Heart left ventricle (tissue), 16 donors: ENCODE results near the gene OR1E2. TPM values are rescaled to one million over a fixed set of nuclear protein-coding genes. Genes with fewer than 3 reads are reported as not detected.
"Not testable (repeated sequence)": the region's sequence is repeated elsewhere in the genome, so short reads cannot be mapped to it uniquely, and the experiment has no call there.

Source experiments
- ATAC-seq, 4 donors: fragments of 200-7000 bp; cut with Tn5 transposase; one replicate each; pipeline ENCODE4 v1.9.1; 2020 to 2022; ENCODE audit warnings: moderate library complexity in 4 of 4, mild to moderate bottlenecking in 3 of 4, moderate number of reproducible peaks in 1 of 4
- DNase-seq, 5 donors: peaks; one replicate each; pipeline ENCODE4 v3.0.0-alpha.2; 2020
- H3K27ac ChIP-seq, 12 donors: fragments of 200-600 bp; sonication (generic) in 4 of 12; one replicate each; pipeline versions ENCODE4 v1.5.0 to v1.8.0; 2016 to 2022; ENCODE audit warnings: mild to moderate bottlenecking in 2 of 12
- H3K27me3 ChIP-seq, 9 donors: fragments of 200-600 bp; sonication (generic) in 2 of 9; one replicate each; pipeline versions ENCODE4 v1.5.1 to v1.8.0; 2016 to 2022; ENCODE audit warnings: mild to moderate bottlenecking in 3 of 9
- H3K36me3 ChIP-seq, 9 donors: fragments of 200-600 bp; sonication (generic) in 2 of 9; one replicate each; pipeline versions ENCODE4 v1.5.0 to v1.8.0; 2018 to 2022; ENCODE audit warnings: mild to moderate bottlenecking in 2 of 9
- H3K4me1 ChIP-seq, 12 donors: fragments of 200-600 bp; sonication (generic) in 4 of 12; one replicate each; pipeline versions ENCODE4 v1.5.0 to v1.8.0; 2016 to 2022; ENCODE audit warnings: mild to moderate bottlenecking in 3 of 12
- H3K4me3 ChIP-seq, 12 donors: fragments of 200-600 bp; sonication (generic) in 4 of 12; one replicate each; pipeline versions ENCODE4 v1.5.0 to v1.8.0; 2017 to 2022; ENCODE audit warnings: mild to moderate bottlenecking in 9 of 12, moderate library complexity in 4 of 12
- H3K9me3 ChIP-seq, 12 donors: fragments of 200-600 bp; sonication (generic) in 4 of 12; one replicate each; pipeline versions ENCODE4 v1.5.0 to v1.8.0; 2016 to 2022; ENCODE audit warnings: mild to moderate bottlenecking in 1 of 12
- CTCF ChIP-seq, 12 donors: fragments of 200-600 bp; sonication (generic) in 4 of 12; IDR thresholded peaks; one replicate each; pipeline versions ENCODE4 v1.5.0 to v1.8.0; 2018 to 2022; ENCODE audit warnings: antibody characterized with exemption in 12 of 12, mild to moderate bottlenecking in 5 of 12
- POLR2A ChIP-seq, 2 donors: fragments of 450-650 bp; IDR thresholded peaks; one replicate each; pipeline ENCODE4 v1.6.1; 2017; ENCODE audit warnings: antibody characterized with exemption in 2 of 2, mild to moderate bottlenecking in 2 of 2, moderate library complexity in 2 of 2
- WGBS, 4 donors: extraction: QIAGEN DNeasy Blood & Tissue Kit in 2 of 4; methylation state at CpG; one replicate each; pipeline versions ENCODE4 v1.1.5 to v1.1.7; 2013 to 2018; 5-methylcytosine and 5-hydroxymethylcytosine counted together
- intact Hi-C, 10 donors: fragments of 100-400 bp; cut with DNase I; formaldehyde crosslinking; loops; one replicate each; pipeline versions ENCODE4 v1.11.1 to v1.14.2; 2022
- polyA plus RNA-seq, 2 donors: library from polyadenylated mRNA; stranded (reverse); fragments of 200-250 nt; gene quantifications; one replicate each; pipeline ENCODE4 v1.2.3, GENCODE V29; 2013
- total RNA-seq, 9 donors: library from RNA; depleted of rRNA in 2 of 9; stranded (reverse); fragments of >200 nt in 2 of 9; fragmentation: NEBNext Ultra II Directional in 3 of 9; extraction: Animal tissue kit (Norgen Biotek cat#: 25700) in 3 of 9; gene quantifications; one replicate each; pipeline versions ENCODE4 v1.1.0 to v1.2.4, GENCODE V29; 2016 to 2023
- donor health status: ischemic (EF 13 %, LVEDD 7.1; RV severe dilation, severe dysfunction).
- donor health status: healthy with polysubstance abuse.
- donor health status: DM: no; HTN: yes; CAD: no.
- donor health status: DM: no; HTN: no; CAD: no.
- donor health status: ischemic (EF 25% LVEDD 6.9; RV normal size, moderate dysfunction).
- donor health status: ischemic (EF 25% LVEDD 5.7; RV mildly dilated, moderate dysfunction).
- donor health status: healthy.
- donor health status: DM: yes; HTN: yes; CAD: no.
- donor health status: ischemic (EF 35%, LVEDD 5.7; RV mildly dilated, moderate dysfunction).
- donor health status: nonischemic (EF 11% LVEDD 7.7; RV severe dilation, severe dysfunction).
- donor health status: DM: yes; HTN: yes; CAD: no.
- donor health status: PGD.
- donor health status: ischemic (EF 29% LVEDD 5.4; RV normal size, mild dysfunction).
- donor health status: nonischemic (EF 23%, LVEDD 6.1; RV moderate dilation, normal function).

OR1E2 gene
- total and polyA plus RNA-seq, 11 donors = 0.52 TPM; not detected in 10

DNA sequence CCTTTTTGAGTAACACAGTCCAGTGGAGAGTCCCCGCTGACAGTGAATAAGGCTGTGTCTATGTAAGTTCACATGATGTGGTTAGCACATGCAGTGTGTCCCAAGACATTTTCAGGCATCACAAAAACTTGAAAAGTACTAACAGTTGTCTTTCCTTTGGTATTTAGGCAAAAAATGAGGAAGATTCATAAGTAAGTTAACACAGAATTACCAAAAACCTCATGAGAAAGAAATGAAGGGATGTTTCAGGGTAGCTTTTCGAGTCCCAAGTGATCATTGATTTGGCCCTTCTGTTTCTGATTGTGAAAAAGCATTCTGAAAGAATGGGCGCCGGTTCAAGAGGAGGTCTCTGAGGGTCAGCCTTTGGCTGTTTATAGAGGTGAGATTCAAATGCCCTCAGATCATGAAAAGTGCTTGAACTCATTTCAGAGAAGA lies 41.6 kb upstream of the OR1E2 start:
- TF ChIP-seq CTCF (IDR thresholded peaks at IDR 0.05) = no peak
- no peak for TF ChIP-seq POLR2A (IDR thresholded peaks at IDR 0.05)
- Histone ChIP-seq H3K27ac (peak overlapping the region in 1 of 12 donors; percentile 38), H3K27me3 (no peaks in the 10 kb centered on the region), H3K9me3 (no peaks in the 10 kb centered on the region), H3K36me3 (no peaks in the 10 kb centered on the region), H3K4me3 (peak overlapping the region in 4 of 12 donors; percentile 42 to 61 (median 50)), H3K4me1 (peaks cover 0 to 13% (median 0%) of the 10 kb centered on the region in 12 donors)
- DNase-seq = no peak
- no peak for ATAC-seq
- 55 to 75% (median 67%) methylated on average over 4 of the region's 4 CpGs for WGBS, 4 donors
- intact Hi-C loops = no loop called here

GRCh38 chr17:3474212-3474611 lies 40.6 kb upstream of the OR1E2 start:
- no peaks in the 10 kb centered on the region for H3K27me3 ChIP-seq
- peak overlapping the region in 1 of 12 donors; percentile 12 for H3K27ac ChIP-seq
- H3K4me1 ChIP-seq = peaks cover 0 to 13% (median 0%) of the 10 kb centered on the region in 12 donors
- ATAC-seq (no peak), DNase-seq (no peak)
- TF ChIP-seq POLR2A (IDR thresholded peaks at IDR 0.05) (no peak), CTCF (IDR thresholded peaks at IDR 0.05) (no peak)
- H3K9me3 ChIP-seq = no peaks in the 10 kb centered on the region
- H3K4me3 ChIP-seq = no peak overlapping the region
- intact Hi-C loops = no loop called here
- no peaks in the 10 kb centered on the region for H3K36me3 ChIP-seq
- 43 to 52% (median 49%) methylated on average over 3 of the region's 3 CpGs for WGBS, 4 donors

DNA sequence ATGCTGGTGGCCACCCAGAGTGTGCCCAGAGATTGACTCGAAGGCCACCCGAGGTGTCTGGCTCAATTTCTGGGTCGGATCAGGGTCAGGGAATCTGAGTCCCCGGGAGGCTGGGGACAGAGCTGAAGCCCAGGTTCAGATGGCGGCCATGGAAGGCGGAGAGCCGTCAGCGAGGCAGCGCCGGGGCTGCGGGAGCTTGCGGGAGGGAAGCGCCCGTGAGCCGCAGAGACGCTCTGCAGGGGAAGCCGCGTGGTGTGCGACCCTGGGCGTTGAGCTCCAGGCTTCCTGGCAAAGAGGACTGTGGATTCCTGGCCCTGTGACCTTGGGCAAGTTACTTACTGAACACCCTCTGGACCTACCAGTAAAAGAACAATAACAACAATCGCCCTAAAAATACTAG lies 38.5 kb upstream of the OR1E2 start:
- H3K4me1 ChIP-seq = peaks cover 0 to 13% (median 0%) of the 10 kb centered on the region in 12 donors
- H3K36me3 ChIP-seq = no peaks in the 10 kb centered on the region
- H3K27me3 ChIP-seq = no peaks in the 10 kb centered on the region
- intact Hi-C loops = no loop called here
- DNase-seq = no peak
- no peaks in the 10 kb centered on the region for H3K9me3 ChIP-seq
- no peak for ATAC-seq
- no peak overlapping the region for H3K27ac ChIP-seq
- 91 to 94% (median 93%) methylated on average over 21 of the region's 21 CpGs for WGBS, 4 donors
- H3K4me3 ChIP-seq = no peak overlapping the region
- TF ChIP-seq POLR2A (IDR thresholded peaks at IDR 0.05) (no peak), CTCF (IDR thresholded peaks at IDR 0.05) (no peak)

- no peak for TF ChIP-seq POLR2A (IDR thresholded peaks at IDR 0.05)
These were observed 38.0 kb upstream of the OR1E2 start, which contains the start of gene SPATA22 for GRCh38 chr17:3471599-3471998. TSS of gene SPATA22 (minus strand) at chr17:3471819. CDS start at chr17:3469325, 2,494 bp downstream.

GRCh38 chr17:3469529-3469928 lies 35.9 kb upstream of the OR1E2 start:
- Histone ChIP-seq H3K27me3 (no peaks in the 10 kb centered on the region), H3K4me1 (peaks cover 0 to 5% (median 0%) of the 10 kb centered on the region in 12 donors), H3K4me3 (no peak overlapping the region), H3K9me3 (no peaks in the 10 kb centered on the region), H3K36me3 (no peaks in the 10 kb centered on the region), H3K27ac (no peak overlapping the region)
- 61 to 76% (median 68%) methylated on average over 5 of the region's 5 CpGs for WGBS, 4 donors
- DNase-seq (no peak), ATAC-seq (no peak)
- TF ChIP-seq CTCF (IDR thresholded peaks at IDR 0.05) (no peak), POLR2A (IDR thresholded peaks at IDR 0.05) (no peak)
- intact Hi-C loops = no loop called here

More at GRCh38 chr17:3471599-3471998, 38.0 kb upstream of the OR1E2 start, which contains the start of gene SPATA22:
- H3K36me3 ChIP-seq = no peaks in the 10 kb centered on the region
- no peak within 1 kb of the TSS for H3K27ac ChIP-seq
- intact Hi-C loops = no loop called here
- no peak within 1 kb of the TSS for H3K4me3 ChIP-seq
- H3K9me3 ChIP-seq = no peaks in the 10 kb centered on the region
- no peak for DNase-seq
- H3K4me1 ChIP-seq = peaks cover 0 to 13% (median 0%) of the 10 kb centered on the region in 12 donors
- 93 to 97% (median 96%) methylated on average over 38 of the region's 38 CpGs for WGBS, 4 donors
- ATAC-seq = no peak
- no peaks in the 10 kb centered on the region for H3K27me3 ChIP-seq

- H3K4me3 ChIP-seq, H3K27me3 ChIP-seq, ATAC-seq, DNase-seq, intact Hi-C loops, H3K4me1 ChIP-seq, H3K36me3 ChIP-seq, H3K9me3 ChIP-seq, H3K27ac ChIP-seq: not testable (repeated sequence)
- 75 to 88% (median 83%) methylated on average over 1 of the region's 1 CpG for WGBS, 4 donors
These were observed 32.7 kb upstream of the OR1E2 start for GRCh38 chr17:3466355-3466754.
